CD14-positive monocyte (primary cell): ENCODE results near the gene GNA12. TPM values are rescaled to one million over a fixed set of nuclear protein-coding genes. Genes with fewer than 3 reads are reported as not detected.
A peak's percentile ranks its signal among the peaks of the same experiment; 100 is the strongest.

ENCODE experiments used
- DNase-seq, 3 donors: peaks; one replicate each; pipeline ENCODE4 v3.0.0-alpha.2; 2011 to 2022
- H2AFZ ChIP-seq: 2 replicates; pipeline ENCODE4 v1.6.0; 2012; ENCODE audit warnings: mild to moderate bottlenecking, low read depth, low read length, inconsistent platforms; ENCODE audit not compliant: insufficient read depth, poor library complexity, severe bottlenecking
- H3K27ac ChIP-seq, 2 donors: 1 replicate in 1 of 2; 2 replicates in 1 of 2; pipeline ENCODE4 v1.5.1; 2012 to 2013; ENCODE audit warnings: low read length in 2 of 2, control low read depth in 1 of 2, inconsistent platforms in 1 of 2, low read depth in 1 of 2, mild to moderate bottlenecking in 1 of 2
- H3K27me3 ChIP-seq, 2 donors: one replicate each; pipeline versions ENCODE4 v1.6.0 to v1.6.1; 2011 to 2013; ENCODE audit warnings: low read length in 2 of 2; ENCODE audit not compliant: control insufficient read depth in 2 of 2, insufficient read depth in 2 of 2
- H3K36me3 ChIP-seq, 2 donors: replicated peaks in 1 of 2; 1 replicate in 1 of 2; 2 replicates in 1 of 2; pipeline versions ENCODE4 v1.5.1 to v1.6.1; 2012 to 2013; ENCODE audit warnings: low read length in 2 of 2, control low read depth in 1 of 2, inconsistent platforms in 1 of 2, mild to moderate bottlenecking in 1 of 2; ENCODE audit not compliant: insufficient read depth in 2 of 2, control insufficient read depth in 1 of 2
- H3K4me1 ChIP-seq, 2 donors: 1 replicate in 1 of 2; 2 replicates in 1 of 2; pipeline versions ENCODE4 v1.5.1 to v1.6.1; 2012 to 2013; ENCODE audit warnings: low read length in 2 of 2, control low read depth in 1 of 2, inconsistent platforms in 1 of 2, mild to moderate bottlenecking in 1 of 2, moderate library complexity in 1 of 2; ENCODE audit not compliant: insufficient read depth in 2 of 2, control insufficient read depth in 1 of 2
- H3K4me2 ChIP-seq: replicated peaks from 2 replicates; pipeline ENCODE3; 2012; ENCODE audit warnings: low read length, moderate library complexity, mild to moderate bottlenecking; ENCODE audit not compliant: poor library complexity, severe bottlenecking; ENCODE audit errors: extremely low read depth
- H3K4me3 ChIP-seq, 3 experiments: fragments of 200-600 bp in 1 of 3; sonication (generic) in 1 of 3; replicated peaks in 1 of 3; 1 replicate in 2 of 3; 2 replicates in 1 of 3; pipeline ENCODE4 v1.5.1; 2011 to 2013; ENCODE audit warnings: low read length in 3 of 3, mild to moderate bottlenecking in 3 of 3, control low read depth in 2 of 3, low read depth in 2 of 3, inconsistent platforms in 1 of 3, moderate library complexity in 1 of 3
- H3K79me2 ChIP-seq: 2 replicates; pipeline ENCODE4 v1.6.0; 2012; ENCODE audit warnings: mild to moderate bottlenecking, control low read depth, inconsistent platforms, low read length, moderate library complexity; ENCODE audit not compliant: insufficient read depth
- H3K9ac ChIP-seq: 2 replicates; pipeline ENCODE4 v1.6.0; 2017; ENCODE audit warnings: low read length, mild to moderate bottlenecking; ENCODE audit not compliant: insufficient read depth, poor library complexity, severe bottlenecking
- H3K9me3 ChIP-seq, 2 donors: replicated peaks in 1 of 2; 1 replicate in 1 of 2; 2 replicates in 1 of 2; pipeline versions ENCODE4 v1.5.1 to v1.6.1; 2012 to 2013; ENCODE audit warnings: low read length in 2 of 2, control low read depth in 1 of 2; ENCODE audit not compliant: control insufficient read depth in 1 of 2, insufficient read depth in 1 of 2
- H4K20me1 ChIP-seq: 2 replicates; pipeline ENCODE4 v1.6.0; 2012; ENCODE audit warnings: mild to moderate bottlenecking, low read length, control low read depth, moderate library complexity; ENCODE audit not compliant: insufficient read depth
- H3K27ac Mint-ChIP-seq, 7 donors: one replicate each; pipeline ENCODE4 v1.8.0; 2020; ENCODE audit warnings: mild to moderate bottlenecking in 7 of 7, mixed read lengths in 7 of 7, moderate library complexity in 6 of 7, inconsistent platforms in 2 of 7
- H3K27me3 Mint-ChIP-seq, 3 donors: one replicate each; pipeline ENCODE4 v1.8.0; 2021 to 2022; ENCODE audit warnings: low read depth in 3 of 3, mild to moderate bottlenecking in 3 of 3, mixed read lengths in 3 of 3, moderate library complexity in 3 of 3, inconsistent platforms in 1 of 3
- H3K36me3 Mint-ChIP-seq, 2 donors: one replicate each; pipeline ENCODE4 v1.8.0; 2020; ENCODE audit warnings: mixed read lengths in 2 of 2, inconsistent platforms in 1 of 2, mild to moderate bottlenecking in 1 of 2
- H3K4me1 Mint-ChIP-seq: one replicate; pipeline ENCODE4 v1.8.0; 2020; ENCODE audit warnings: mild to moderate bottlenecking, mixed read lengths
- H3K4me3 Mint-ChIP-seq, 2 donors: one replicate each; pipeline ENCODE4 v1.8.0; 2020; ENCODE audit warnings: mild to moderate bottlenecking in 2 of 2, mixed read lengths in 2 of 2, moderate library complexity in 1 of 2
- H3K9me3 Mint-ChIP-seq, 7 donors: one replicate each; pipeline ENCODE4 v1.8.0; 2020 to 2022; ENCODE audit warnings: mixed read lengths in 7 of 7, mild to moderate bottlenecking in 6 of 7, moderate library complexity in 6 of 7, inconsistent platforms in 2 of 7
- WGBS: methylation state at CpG from one replicate; pipeline ENCODE4 v1.1.5; 2013; ENCODE audit warnings: missing lambda C conversion rate; ENCODE audit not compliant: insufficient coverage; 5-methylcytosine and 5-hydroxymethylcytosine counted together
- intact Hi-C, 2 donors: fragments of 100-400 bp; cut with micrococcal nuclease; formaldehyde crosslinking; loops; one replicate each; pipeline versions ENCODE4 v1.15.0 to v1.15.1; 2023
- polyA plus RNA-seq, 3 donors: library from polyadenylated mRNA; depleted of rRNA in 1 of 3; unstranded in 2 of 3; stranded (reverse) in 1 of 3; fragments of 300-500 nt in 2 of 3; fragments of >200 nt in 1 of 3; fragmentation: Illumina TruSeq in 2 of 3; gene quantifications; 1 replicate in 2 of 3; 2 replicates in 1 of 3; pipeline ENCODE4 v1.2.3, GENCODE V29; 2012 to 2021
- TF ChIP-seq, protein P1 (sequence below): fragments of 200-600 bp; IDR thresholded peaks from one replicate; pipeline ENCODE4 v1.8.0; 2022; ENCODE audit warnings: antibody characterized with exemption, mild to moderate bottlenecking

Gene GNA12
- polyA plus RNA-seq, 3 donors = 3.4 to 25.9 (median 10.6) TPM

DNA sequence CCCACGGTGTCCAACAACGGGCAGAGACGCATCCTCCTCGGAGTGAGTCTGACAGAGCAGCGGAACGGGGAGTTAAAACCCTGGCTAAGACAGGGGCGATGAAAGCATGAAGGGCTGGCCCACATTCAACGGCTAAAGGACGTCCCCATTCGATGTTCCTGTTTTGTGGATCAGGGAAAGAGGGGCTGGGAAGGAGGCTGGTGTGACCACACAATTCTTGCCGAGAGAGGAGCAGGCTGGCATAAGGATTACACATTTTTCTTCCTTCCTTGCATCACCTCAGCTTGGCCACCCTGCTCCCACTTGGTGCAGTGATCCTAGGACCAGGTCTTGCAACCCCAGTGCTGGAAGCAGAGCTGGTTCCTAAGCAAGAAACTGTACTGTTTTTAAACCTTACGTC is 67.7 kb downstream of the GNA12 start:
- Mint-ChIP-seq H3K4me1 (peaks cover 55% of the 10 kb centered on the region), H3K36me3 (peaks cover 36 to 46% of the 10 kb centered on the region in 2 donors), H3K27me3 (no peaks in the 10 kb centered on the region), H3K4me3 (no peak overlapping the region), H3K9me3 (peaks cover 0 to 3% (median 0%) of the 10 kb centered on the region in 7 donors), H3K27ac (peak overlapping the region in 6 of 7 donors; percentile 21 to 99 (median 83))
- Histone ChIP-seq H3K27ac (no peak overlapping the region), H3K27me3 (no peaks in the 10 kb centered on the region), H3K36me3 (peaks cover 0 to 6% of the 10 kb centered on the region in 2 donors), H3K4me1 (peaks cover 45% of the 10 kb centered on the region in 2 donors), H3K9me3 (no peaks in the 10 kb centered on the region), H3K79me2 (no peaks in the 10 kb centered on the region), H3K4me2 (no peak overlapping the region), H3K9ac (no peak overlapping the region), H3K4me3 (no peak overlapping the region), H4K20me1 (no peaks in the 10 kb centered on the region), H2AFZ (no peak overlapping the region)
- intact Hi-C loops = loop anchor here (5.0 kb wide), 2 partner anchors 44 to 46 kb away; no protein-coding TSS in a partner anchor
- over 99% methylated on average over 8 of the region's 12 CpGs for whole genome bisulfite sequencing
- no peak for DNase-seq
- TF ChIP-seq, protein P1, sequence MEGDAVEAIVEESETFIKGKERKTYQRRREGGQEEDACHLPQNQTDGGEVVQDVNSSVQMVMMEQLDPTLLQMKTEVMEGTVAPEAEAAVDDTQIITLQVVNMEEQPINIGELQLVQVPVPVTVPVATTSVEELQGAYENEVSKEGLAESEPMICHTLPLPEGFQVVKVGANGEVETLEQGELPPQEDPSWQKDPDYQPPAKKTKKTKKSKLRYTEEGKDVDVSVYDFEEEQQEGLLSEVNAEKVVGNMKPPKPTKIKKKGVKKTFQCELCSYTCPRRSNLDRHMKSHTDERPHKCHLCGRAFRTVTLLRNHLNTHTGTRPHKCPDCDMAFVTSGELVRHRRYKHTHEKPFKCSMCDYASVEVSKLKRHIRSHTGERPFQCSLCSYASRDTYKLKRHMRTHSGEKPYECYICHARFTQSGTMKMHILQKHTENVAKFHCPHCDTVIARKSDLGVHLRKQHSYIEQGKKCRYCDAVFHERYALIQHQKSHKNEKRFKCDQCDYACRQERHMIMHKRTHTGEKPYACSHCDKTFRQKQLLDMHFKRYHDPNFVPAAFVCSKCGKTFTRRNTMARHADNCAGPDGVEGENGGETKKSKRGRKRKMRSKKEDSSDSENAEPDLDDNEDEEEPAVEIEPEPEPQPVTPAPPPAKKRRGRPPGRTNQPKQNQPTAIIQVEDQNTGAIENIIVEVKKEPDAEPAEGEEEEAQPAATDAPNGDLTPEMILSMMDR = no peak

DNA sequence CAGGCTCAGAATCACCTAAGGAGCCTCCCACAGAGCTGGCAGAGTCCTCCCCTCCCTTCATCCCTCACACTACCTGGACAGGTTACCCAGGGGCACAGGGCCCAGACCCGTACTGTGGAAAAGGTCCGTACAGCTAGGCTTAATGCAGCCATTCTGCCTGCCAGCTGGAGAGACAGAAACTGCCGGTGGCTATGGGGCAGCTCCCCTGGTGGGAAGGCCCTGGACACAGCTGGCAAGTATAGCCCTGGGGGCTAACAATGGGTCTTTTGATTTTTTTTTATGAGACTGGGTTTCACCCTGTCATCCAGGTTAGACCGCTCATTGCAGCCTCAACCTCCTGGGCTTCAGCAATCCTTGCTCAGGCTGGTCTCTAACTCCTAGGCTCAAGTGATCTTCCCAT is 68.3 kb downstream of the GNA12 start:
- 100% methylated on average over 4 of the region's 4 CpGs for WGBS
- H3K27me3 ChIP-seq = no peaks in the 10 kb centered on the region
- Mint-ChIP-seq H3K4me1 (peaks cover 62% of the 10 kb centered on the region), H3K4me3 (no peak overlapping the region), H3K36me3 (peaks cover 35 to 46% of the 10 kb centered on the region in 2 donors), H3K27me3 (no peaks in the 10 kb centered on the region), H3K27ac (peak overlapping the region in 5 of 7 donors; percentile 93 to 100 (median 99)), H3K9me3 (peaks cover 0 to 3% (median 0%) of the 10 kb centered on the region in 7 donors)
- H3K4me3 ChIP-seq = no peak overlapping the region
- H3K27ac ChIP-seq = peak overlapping the region in 1 of 2 donors; percentile 93
- intact Hi-C loops = loop anchor here (5.0 kb wide), 2 partner anchors 43 to 47 kb away; no protein-coding TSS in a partner anchor
- H3K4me2 ChIP-seq = no peak overlapping the region
- H2AFZ ChIP-seq = no peak overlapping the region
- no peaks in the 10 kb centered on the region for H3K79me2 ChIP-seq
- no peak overlapping the region for H3K9ac ChIP-seq
- H3K4me1 ChIP-seq = peaks cover 47 to 49% of the 10 kb centered on the region in 2 donors
- H4K20me1 ChIP-seq = no peaks in the 10 kb centered on the region
- no peak for DNase-seq
- no peaks in the 10 kb centered on the region for H3K9me3 ChIP-seq
- peaks cover 0 to 6% of the 10 kb centered on the region in 2 donors for H3K36me3 ChIP-seq
- TF ChIP-seq, protein P1 = no peak
